ENCODE measurements around the gene CLCA4. TPM values are rescaled to one million over a fixed set of nuclear protein-coding genes. Genes with fewer than 3 reads are reported as not detected.
"Not testable (repeated sequence)": the region's sequence is repeated elsewhere in the genome, so short reads cannot be mapped to it uniquely, and the experiment has no call there.

The CLCA4 gene, protein sequence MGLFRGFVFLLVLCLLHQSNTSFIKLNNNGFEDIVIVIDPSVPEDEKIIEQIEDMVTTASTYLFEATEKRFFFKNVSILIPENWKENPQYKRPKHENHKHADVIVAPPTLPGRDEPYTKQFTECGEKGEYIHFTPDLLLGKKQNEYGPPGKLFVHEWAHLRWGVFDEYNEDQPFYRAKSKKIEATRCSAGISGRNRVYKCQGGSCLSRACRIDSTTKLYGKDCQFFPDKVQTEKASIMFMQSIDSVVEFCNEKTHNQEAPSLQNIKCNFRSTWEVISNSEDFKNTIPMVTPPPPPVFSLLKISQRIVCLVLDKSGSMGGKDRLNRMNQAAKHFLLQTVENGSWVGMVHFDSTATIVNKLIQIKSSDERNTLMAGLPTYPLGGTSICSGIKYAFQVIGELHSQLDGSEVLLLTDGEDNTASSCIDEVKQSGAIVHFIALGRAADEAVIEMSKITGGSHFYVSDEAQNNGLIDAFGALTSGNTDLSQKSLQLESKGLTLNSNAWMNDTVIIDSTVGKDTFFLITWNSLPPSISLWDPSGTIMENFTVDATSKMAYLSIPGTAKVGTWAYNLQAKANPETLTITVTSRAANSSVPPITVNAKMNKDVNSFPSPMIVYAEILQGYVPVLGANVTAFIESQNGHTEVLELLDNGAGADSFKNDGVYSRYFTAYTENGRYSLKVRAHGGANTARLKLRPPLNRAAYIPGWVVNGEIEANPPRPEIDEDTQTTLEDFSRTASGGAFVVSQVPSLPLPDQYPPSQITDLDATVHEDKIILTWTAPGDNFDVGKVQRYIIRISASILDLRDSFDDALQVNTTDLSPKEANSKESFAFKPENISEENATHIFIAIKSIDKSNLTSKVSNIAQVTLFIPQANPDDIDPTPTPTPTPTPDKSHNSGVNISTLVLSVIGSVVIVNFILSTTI
- not detected in 2 replicates for total RNA-seq (2012; rRNA removed)

DNA sequence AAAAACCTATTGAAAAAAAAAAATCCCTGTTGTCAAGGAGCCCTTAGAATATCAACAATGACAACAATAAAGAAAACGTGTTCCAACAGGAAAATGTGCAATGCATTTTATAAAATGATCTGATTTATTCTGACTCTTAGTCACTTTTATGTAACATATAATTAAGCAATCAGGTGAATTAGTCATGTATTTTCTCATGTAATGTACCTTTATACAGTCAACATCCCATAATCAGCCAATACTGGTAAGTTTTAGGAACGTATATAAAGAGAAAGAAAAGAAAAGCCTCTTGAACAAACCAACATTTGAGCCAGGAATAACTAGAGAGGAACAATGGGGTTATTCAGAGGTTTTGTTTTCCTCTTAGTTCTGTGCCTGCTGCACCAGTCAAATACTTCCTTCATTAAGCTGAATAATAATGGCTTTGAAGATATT, at the start of gene CLCA4:
CLCA4 (plus strand) TSS at position 292 of the 435 bp plus-strand sequence; CDS start at position 334, 42 bp downstream.
- H3K4me3 ChIP-seq (ENCODE audit: low read length) = no peak within 1 kb of the TSS
- no peaks in the 10 kb centered on the region for H3K9me3 ChIP-seq (replicated peaks; ENCODE audit: low read length)
- H3K27me3 ChIP-seq (ENCODE audit: control insufficient read depth, insufficient read depth, low read length) = no peaks in the 10 kb centered on the region
- no peak within 1 kb of the TSS for H3K9ac ChIP-seq (ENCODE audit: low read depth, low read length)
- H3K4me1 ChIP-seq (ENCODE audit: control insufficient read depth, insufficient read depth, low read length) = no peaks in the 10 kb centered on the region
- no peaks in the 10 kb centered on the region for H3K36me3 ChIP-seq (ENCODE audit: insufficient read depth, low read length)
- H3K4me2 ChIP-seq (ENCODE audit: low read length) = no peak within 1 kb of the TSS

DNA sequence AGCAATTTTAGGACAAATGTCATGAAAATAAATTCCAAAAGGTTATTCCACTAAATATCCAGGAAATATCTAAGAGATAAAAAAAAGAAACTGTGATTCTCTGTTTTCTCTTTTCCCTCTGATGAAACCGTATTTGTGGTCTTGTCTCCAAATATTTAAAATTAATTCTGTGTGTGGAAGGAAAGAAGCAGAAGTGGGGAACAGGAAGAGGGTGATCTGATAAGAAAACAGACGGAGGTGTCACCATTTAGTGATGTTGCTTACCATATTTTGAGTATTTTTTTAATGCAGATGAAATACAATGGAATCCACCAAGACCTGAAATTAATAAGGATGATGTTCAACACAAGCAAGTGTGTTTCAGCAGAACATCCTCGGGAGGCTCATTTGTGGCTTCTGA, 48.6 kb upstream of the CLCA4 start:
- Histone ChIP-seq H3K4me2 (ENCODE audit: low read length) (no peak overlapping the region), H3K4me3 (ENCODE audit: low read length) (no peak overlapping the region), H3K4me1 (ENCODE audit: control insufficient read depth, insufficient read depth, low read length) (peaks cover 4% of the 10 kb centered on the region), H3K36me3 (ENCODE audit: insufficient read depth, low read length) (no peaks in the 10 kb centered on the region), H3K27me3 (ENCODE audit: control insufficient read depth, insufficient read depth, low read length) (peaks cover 6% of the 10 kb centered on the region), H3K9ac (ENCODE audit: low read depth, low read length) (no peak overlapping the region), H3K9me3 (replicated peaks; ENCODE audit: low read length) (no peaks in the 10 kb centered on the region)

DNA sequence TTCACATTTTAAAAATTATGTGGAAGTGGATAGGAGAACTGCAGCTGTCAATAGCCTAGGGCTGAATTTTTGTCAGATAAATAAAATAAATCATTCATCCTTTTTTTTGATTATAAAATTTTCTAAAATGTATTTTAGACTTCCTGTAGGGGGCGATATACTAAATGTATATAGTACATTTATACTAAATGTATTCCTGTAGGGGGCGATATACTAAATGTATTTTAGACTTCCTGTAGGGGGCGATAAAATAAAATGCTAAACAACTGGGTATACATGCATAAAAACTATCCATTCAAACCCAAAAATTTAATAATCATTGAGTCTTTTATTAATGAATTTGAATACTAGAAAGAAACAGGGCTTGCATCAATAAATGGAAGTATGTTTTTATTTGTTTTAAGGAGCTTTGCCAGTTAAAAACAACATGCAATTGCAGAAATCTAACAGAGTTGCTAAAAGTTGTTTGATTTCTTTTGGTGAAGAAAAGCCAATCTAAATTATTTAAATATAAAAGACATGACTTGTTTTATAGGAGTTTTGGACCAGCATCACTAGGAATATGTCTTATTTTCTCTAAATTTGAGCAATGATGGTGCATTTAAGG, 46.8 kb upstream of the CLCA4 start:
- Histone ChIP-seq H3K9ac (ENCODE audit: low read depth, low read length) (no peak overlapping the region), H3K9me3 (replicated peaks; ENCODE audit: low read length) (no peaks in the 10 kb centered on the region), H3K4me2 (ENCODE audit: low read length) (no peak overlapping the region), H3K4me1 (ENCODE audit: control insufficient read depth, insufficient read depth, low read length) (peaks cover 4% of the 10 kb centered on the region), H3K36me3 (ENCODE audit: insufficient read depth, low read length) (no peaks in the 10 kb centered on the region), H3K4me3 (ENCODE audit: low read length) (no peak overlapping the region), H3K27me3 (ENCODE audit: control insufficient read depth, insufficient read depth, low read length) (peaks cover 4% of the 10 kb centered on the region)

DNA sequence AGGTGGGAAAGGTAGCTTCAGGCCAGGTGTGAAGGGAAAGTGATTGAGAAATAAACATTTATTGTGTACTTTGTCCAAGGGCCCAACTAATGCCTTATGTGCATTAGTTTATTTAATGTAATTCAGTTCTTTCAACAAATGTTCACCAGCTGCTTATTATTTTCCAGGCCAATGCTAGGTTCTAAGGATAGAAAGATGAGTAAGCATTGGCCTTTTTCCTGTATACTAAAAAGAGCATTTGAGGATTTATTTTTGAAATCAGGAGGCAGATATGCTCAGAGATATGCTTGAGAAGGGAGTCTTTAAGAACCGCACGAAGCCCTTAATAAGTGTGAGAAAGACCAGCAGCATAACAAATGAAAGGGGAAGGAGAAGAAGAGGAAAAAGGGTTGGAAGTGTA, 46.2 kb upstream of the CLCA4 start:
- Histone ChIP-seq H3K9ac (ENCODE audit: low read depth, low read length) (no peak overlapping the region), H3K4me1 (ENCODE audit: control insufficient read depth, insufficient read depth, low read length) (peaks cover 4% of the 10 kb centered on the region), H3K36me3 (ENCODE audit: insufficient read depth, low read length) (no peaks in the 10 kb centered on the region), H3K4me3 (ENCODE audit: low read length) (no peak overlapping the region), H3K27me3 (ENCODE audit: control insufficient read depth, insufficient read depth, low read length) (peaks cover 7% of the 10 kb centered on the region), H3K4me2 (ENCODE audit: low read length) (no peak overlapping the region), H3K9me3 (replicated peaks; ENCODE audit: low read length) (no peaks in the 10 kb centered on the region)

DNA sequence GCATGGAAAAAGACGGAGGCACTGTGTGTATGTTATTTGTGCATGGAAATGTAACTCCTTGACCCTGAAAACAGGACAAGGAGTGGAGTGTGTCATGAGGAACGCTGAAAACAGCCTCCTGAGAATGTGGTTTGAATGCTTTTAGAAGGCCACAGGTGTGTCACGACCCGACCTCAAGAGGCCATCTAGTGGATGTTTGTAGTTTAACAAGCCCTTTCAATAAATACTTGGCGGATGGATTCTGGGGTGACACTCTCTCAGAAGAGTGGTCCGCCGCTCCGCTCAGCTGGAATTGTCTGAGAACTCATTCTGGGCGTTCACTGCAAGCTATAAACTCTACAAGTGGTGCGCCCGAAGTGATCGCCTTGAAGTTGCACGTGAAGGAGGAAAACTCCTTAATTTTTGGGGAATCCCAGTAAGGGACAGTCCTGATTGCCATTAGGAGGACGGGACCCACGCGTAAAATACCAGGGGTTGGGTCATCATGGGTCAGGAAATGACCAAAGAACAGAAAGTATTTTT, 44.7 kb upstream of the CLCA4 start:
- H3K9me3 ChIP-seq (replicated peaks; ENCODE audit: low read length); H3K4me3 ChIP-seq (ENCODE audit: low read length); H3K36me3 ChIP-seq (ENCODE audit: insufficient read depth, low read length); H3K9ac ChIP-seq (ENCODE audit: low read depth, low read length); H3K4me1 ChIP-seq (ENCODE audit: control insufficient read depth, insufficient read depth, low read length); H3K27me3 ChIP-seq (ENCODE audit: control insufficient read depth, insufficient read depth, low read length): not testable (repeated sequence)
- H3K4me2 ChIP-seq (ENCODE audit: low read length) = peak overlapping the region; percentile 58

DNA sequence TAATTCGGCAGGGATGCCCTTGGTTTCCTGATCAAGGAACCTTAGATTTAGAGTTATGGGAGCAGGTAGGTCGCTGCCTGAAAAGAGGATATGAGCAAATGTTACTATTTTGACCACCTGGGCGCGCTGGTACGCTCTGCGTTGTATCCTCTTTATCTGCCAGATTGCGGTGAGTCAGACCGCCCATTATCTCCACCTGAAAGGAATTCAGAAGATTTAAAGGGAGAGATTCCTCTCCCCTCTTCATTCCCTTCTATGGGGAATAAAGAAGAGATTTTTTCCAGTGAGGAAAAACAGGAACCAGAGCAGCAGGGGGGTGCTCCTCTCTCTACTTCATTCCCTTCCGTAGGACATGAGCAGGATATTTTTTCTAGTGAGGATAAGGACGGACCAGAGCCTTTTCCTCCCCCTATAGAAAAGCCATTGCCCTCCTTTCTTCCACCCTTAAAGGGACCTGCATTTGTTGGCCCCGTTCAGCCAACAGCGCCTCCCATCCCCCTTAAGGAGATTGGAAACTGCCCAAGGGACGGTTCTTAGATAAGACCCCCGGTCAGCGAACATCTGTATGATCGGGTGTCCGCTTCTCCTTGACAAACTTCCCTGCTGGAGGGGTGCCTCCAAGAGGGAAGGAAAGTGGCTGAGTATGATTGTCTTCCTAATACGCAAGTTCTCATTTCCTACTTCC, 44.0 kb upstream of the CLCA4 start:
- H3K36me3 ChIP-seq (ENCODE audit: insufficient read depth, low read length) = no peaks in the 10 kb centered on the region
- H3K4me1 ChIP-seq (ENCODE audit: control insufficient read depth, insufficient read depth, low read length) = peaks cover 4% of the 10 kb centered on the region
- peaks cover 7% of the 10 kb centered on the region for H3K27me3 ChIP-seq (ENCODE audit: control insufficient read depth, insufficient read depth, low read length)
- H3K4me3 ChIP-seq (ENCODE audit: low read length) = no peak overlapping the region
- H3K9me3 ChIP-seq (replicated peaks; ENCODE audit: low read length) = no peaks in the 10 kb centered on the region
- H3K9ac ChIP-seq (ENCODE audit: low read depth, low read length) = no peak overlapping the region
- H3K4me2 ChIP-seq (ENCODE audit: low read length) = peak overlapping the region; percentile 58

DNA sequence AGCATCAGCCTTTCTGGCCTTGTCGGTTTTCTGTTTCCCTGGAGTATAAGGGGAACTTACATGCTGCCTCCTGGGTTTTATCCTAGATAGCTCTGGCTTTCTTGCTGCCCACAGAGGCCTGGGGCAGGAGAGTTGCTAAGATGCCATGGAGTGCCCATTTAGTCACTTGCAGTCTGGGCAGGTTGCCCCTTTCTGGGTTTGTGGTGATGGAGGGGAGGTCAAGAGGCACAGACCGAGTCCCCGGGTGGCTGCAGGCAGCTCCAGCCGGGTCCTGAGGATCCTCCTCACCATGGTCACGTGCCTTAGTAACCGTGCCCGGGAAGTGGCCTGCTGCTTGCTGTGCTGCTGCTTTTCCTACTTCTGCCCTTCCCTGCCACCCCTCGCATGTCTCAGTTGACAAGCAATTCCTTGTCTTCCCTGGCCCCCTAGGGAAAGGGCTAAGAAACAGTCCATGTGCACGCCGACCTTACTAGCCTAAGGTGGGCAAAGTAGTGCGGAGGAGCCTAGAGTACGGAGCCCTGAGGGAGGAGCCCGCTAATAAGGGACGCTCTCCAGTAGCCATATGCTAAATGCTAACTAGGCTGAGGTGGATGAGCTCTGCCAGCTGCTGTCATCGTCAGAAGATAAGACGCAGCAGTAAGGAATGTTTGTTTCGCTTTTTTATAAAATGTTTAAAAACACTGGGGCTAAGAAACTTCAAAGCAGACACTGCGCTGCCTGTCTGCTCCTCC, 43.3 kb upstream of the CLCA4 start:
- Histone ChIP-seq H3K4me1 (ENCODE audit: control insufficient read depth, insufficient read depth, low read length) (peaks cover 4% of the 10 kb centered on the region), H3K9ac (ENCODE audit: low read depth, low read length) (no peak overlapping the region), H3K36me3 (ENCODE audit: insufficient read depth, low read length) (no peaks in the 10 kb centered on the region), H3K4me2 (ENCODE audit: low read length) (peak overlapping the region; percentile 11), H3K4me3 (ENCODE audit: low read length) (no peak overlapping the region), H3K27me3 (ENCODE audit: control insufficient read depth, insufficient read depth, low read length) (peaks cover 7% of the 10 kb centered on the region), H3K9me3 (replicated peaks; ENCODE audit: low read length) (no peaks in the 10 kb centered on the region)

DNA sequence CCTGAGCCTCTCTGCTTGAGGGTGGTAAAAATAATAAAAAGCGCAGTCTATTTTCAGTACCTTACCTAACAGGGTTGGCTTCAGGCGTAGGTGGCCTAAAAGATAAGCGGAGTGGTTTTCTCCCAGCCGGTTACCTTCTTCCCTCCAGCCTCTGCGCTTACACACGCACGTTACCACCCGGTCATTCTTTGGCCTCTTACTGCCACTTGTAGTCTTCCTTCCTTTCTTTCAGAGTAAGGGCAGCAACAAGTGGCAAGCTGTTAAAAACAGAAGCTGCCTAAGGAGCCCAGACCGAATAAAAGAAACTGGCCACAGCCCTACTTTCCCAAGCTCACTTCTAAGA, 42.8 kb upstream of the CLCA4 start:
- H3K4me2 ChIP-seq (ENCODE audit: low read length) = no peak overlapping the region
- H3K9me3 ChIP-seq (replicated peaks; ENCODE audit: low read length) = no peaks in the 10 kb centered on the region
- no peak overlapping the region for H3K9ac ChIP-seq (ENCODE audit: low read depth, low read length)
- H3K36me3 ChIP-seq (ENCODE audit: insufficient read depth, low read length) = no peaks in the 10 kb centered on the region
- peaks cover 4% of the 10 kb centered on the region for H3K4me1 ChIP-seq (ENCODE audit: control insufficient read depth, insufficient read depth, low read length)
- H3K27me3 ChIP-seq (ENCODE audit: control insufficient read depth, insufficient read depth, low read length) = peaks cover 4% of the 10 kb centered on the region
- H3K4me3 ChIP-seq (ENCODE audit: low read length) = no peak overlapping the region

DNA sequence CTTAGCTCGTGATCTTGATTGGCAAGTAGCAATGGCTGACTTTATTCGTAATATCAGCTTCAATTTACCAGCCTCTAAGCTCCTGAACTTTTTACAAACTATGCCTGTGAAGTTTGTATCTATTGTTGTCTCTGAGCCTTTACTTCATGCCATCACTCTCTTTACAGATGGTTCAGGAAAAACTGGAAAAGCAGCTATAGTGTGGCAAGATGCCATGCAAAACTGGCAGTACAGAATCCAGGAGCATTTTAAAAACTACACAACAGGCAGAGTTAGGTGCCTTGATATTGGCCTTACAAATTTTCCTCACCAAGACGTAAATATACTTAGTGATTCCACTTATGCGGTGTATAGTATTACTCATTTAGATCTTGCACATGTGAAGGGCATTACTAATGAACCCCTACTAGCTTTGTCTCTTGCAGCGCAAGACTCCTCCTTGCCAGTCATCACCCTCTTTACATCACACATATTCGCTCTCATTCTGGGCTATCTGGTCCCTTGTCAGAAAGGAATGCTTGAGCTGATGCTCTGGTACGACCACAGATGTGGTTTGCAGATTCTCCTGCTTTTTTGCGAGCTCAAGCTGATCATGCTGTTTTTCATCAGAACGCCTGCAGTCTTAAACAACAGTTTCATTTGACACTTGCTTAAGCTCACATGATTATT, 41.8 kb upstream of the CLCA4 start:
- peaks cover 4% of the 10 kb centered on the region for H3K4me1 ChIP-seq (ENCODE audit: control insufficient read depth, insufficient read depth, low read length)
- H3K27me3 ChIP-seq (ENCODE audit: control insufficient read depth, insufficient read depth, low read length) = peaks cover 3% of the 10 kb centered on the region
- H3K4me2 ChIP-seq (ENCODE audit: low read length) = no peak overlapping the region
- H3K9me3 ChIP-seq (replicated peaks; ENCODE audit: low read length) = no peaks in the 10 kb centered on the region
- no peaks in the 10 kb centered on the region for H3K36me3 ChIP-seq (ENCODE audit: insufficient read depth, low read length)
- no peak overlapping the region for H3K9ac ChIP-seq (ENCODE audit: low read depth, low read length)
- H3K4me3 ChIP-seq (ENCODE audit: low read length) = no peak overlapping the region

DNA sequence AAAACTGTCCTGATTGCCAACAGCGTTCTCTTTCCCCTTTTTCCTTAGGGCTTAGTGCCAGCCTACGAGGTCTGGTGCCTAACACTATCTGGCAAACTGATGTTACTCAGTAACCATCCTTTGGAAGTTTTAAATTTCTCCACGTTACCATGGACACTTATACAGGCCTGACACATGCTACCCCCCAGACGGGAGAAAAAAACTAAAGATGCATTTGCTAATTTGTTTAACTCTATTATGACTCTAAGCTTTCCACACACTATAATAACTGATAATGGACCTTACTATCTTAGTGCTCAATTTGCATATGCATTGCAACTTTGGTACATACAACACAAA, 41.3 kb upstream of the CLCA4 start:
- Histone ChIP-seq H3K4me1 (ENCODE audit: control insufficient read depth, insufficient read depth, low read length) (peaks cover 4% of the 10 kb centered on the region), H3K9me3 (replicated peaks; ENCODE audit: low read length) (no peaks in the 10 kb centered on the region), H3K36me3 (ENCODE audit: insufficient read depth, low read length) (no peaks in the 10 kb centered on the region), H3K4me3 (ENCODE audit: low read length) (no peak overlapping the region), H3K27me3 (ENCODE audit: control insufficient read depth, insufficient read depth, low read length) (peaks cover 3% of the 10 kb centered on the region), H3K4me2 (ENCODE audit: low read length) (no peak overlapping the region), H3K9ac (ENCODE audit: low read depth, low read length) (no peak overlapping the region)

Data from skeletal muscle satellite cell (primary cell).